Mesothelial cell of epicardium (in vitro differentiated cells): Measurements from ENCODE around the gene TEX50. TPM values are rescaled to one million over a fixed set of nuclear protein-coding genes. Genes with fewer than 3 reads are reported as not detected.
"Not testable (repeated sequence)": the region's sequence is repeated elsewhere in the genome, so short reads cannot be mapped to it uniquely, and the experiment has no call there.

Experiments
- DNase-seq, 2 experiments: peaks; one replicate each; pipeline ENCODE4 v3.0.0; 2021; ENCODE audit warnings: low spot score in 2 of 2; ENCODE audit not compliant: unreplicated experiment in 2 of 2
- H3K27ac Mint-ChIP-seq: 2 replicates; pipeline ENCODE4 v1.8.0; 2021; ENCODE audit warnings: mixed read lengths
- H3K27me3 Mint-ChIP-seq: 2 replicates; pipeline ENCODE4 v1.8.0; 2021; ENCODE audit warnings: low read depth, mixed read lengths
- H3K36me3 Mint-ChIP-seq: 2 replicates; pipeline ENCODE4 v1.8.0; 2021; ENCODE audit warnings: mixed read lengths
- H3K4me1 Mint-ChIP-seq: 2 replicates; pipeline ENCODE4 v1.8.0; 2021; ENCODE audit warnings: mixed read lengths
- H3K4me3 Mint-ChIP-seq: 2 replicates; pipeline ENCODE4 v1.8.0; 2021; ENCODE audit warnings: mild to moderate bottlenecking, moderate library complexity, mixed read lengths
- H3K9me3 Mint-ChIP-seq: 2 replicates; pipeline ENCODE4 v1.8.0; 2021; ENCODE audit warnings: mixed read lengths
- CTCF ChIP-seq: fragments of 200-600 bp; sonication (generic); IDR thresholded peaks from one replicate; pipeline ENCODE4 v1.5.0; 2021; ENCODE audit warnings: antibody characterized with exemption; ENCODE audit not compliant: unreplicated experiment
- total RNA-seq: library from RNA; stranded (reverse); gene quantifications from 3 replicates; pipeline ENCODE4 v1.2.1, GENCODE V29; 2021

TEX50 gene
- total RNA-seq, 1 donor from 2014 or later, result not detected

GRCh38 chr1:173608503-173609216 is 26.5 kb upstream of the TEX50 start:
- no peak for TF ChIP-seq CTCF
- no peak for DNase-seq
- Mint-ChIP-seq H3K36me3 (no peaks in the 10 kb centered on the region), H3K27me3 (no peaks in the 10 kb centered on the region), H3K4me1 (peaks cover 3% of the 10 kb centered on the region), H3K27ac (no peak overlapping the region), H3K4me3 (no peak overlapping the region), H3K9me3 (peaks cover 23% of the 10 kb centered on the region)

- peaks cover 20% of the 10 kb centered on the region for H3K9me3 Mint-ChIP-seq
Observed at GRCh38 chr1:173613086-173613485, 22.1 kb upstream of the TEX50 start.

GRCh38 chr1:173616859-173617258 is 18.3 kb upstream of the TEX50 start:
- H3K9me3 Mint-ChIP-seq, result peaks cover 37% of the 10 kb centered on the region
- H3K27me3 Mint-ChIP-seq, result no peaks in the 10 kb centered on the region
- DNase-seq, result no peak
- H3K36me3 Mint-ChIP-seq, result peaks cover 8% of the 10 kb centered on the region
- no peak overlapping the region for H3K27ac Mint-ChIP-seq
- H3K4me3 Mint-ChIP-seq, result no peak overlapping the region
- TF ChIP-seq CTCF, result no peak
- H3K4me1 Mint-ChIP-seq, result no peaks in the 10 kb centered on the region

More at GRCh38 chr1:173613086-173613485, 22.1 kb upstream of the TEX50 start:
- DNase-seq, H3K4me3 Mint-ChIP-seq, H3K36me3 Mint-ChIP-seq, H3K27me3 Mint-ChIP-seq, H3K4me1 Mint-ChIP-seq, H3K27ac Mint-ChIP-seq: not testable (repeated sequence)

- Mint-ChIP-seq H3K27ac (no peak overlapping the region), H3K4me3 (no peak overlapping the region), H3K27me3 (no peaks in the 10 kb centered on the region), H3K36me3 (no peaks in the 10 kb centered on the region), H3K4me1 (no peaks in the 10 kb centered on the region), H3K9me3 (peaks cover 22% of the 10 kb centered on the region)
- no peak for TF ChIP-seq CTCF
- DNase-seq, result no peak
Observed at GRCh38 chr1:173627269-173627668, 7.9 kb upstream of the TEX50 start.

- Mint-ChIP-seq H3K4me3 (no peak overlapping the region), H3K27me3 (no peaks in the 10 kb centered on the region), H3K36me3 (no peaks in the 10 kb centered on the region), H3K9me3 (peaks cover 30% of the 10 kb centered on the region), H3K27ac (no peak overlapping the region), H3K4me1 (no peaks in the 10 kb centered on the region)
- DNase-seq, result no peak
- no peak for TF ChIP-seq CTCF
Observed at GRCh38 chr1:173628888-173629287, 6.2 kb upstream of the TEX50 start.

- H3K27me3 Mint-ChIP-seq, H3K27ac Mint-ChIP-seq, H3K36me3 Mint-ChIP-seq, H3K4me1 Mint-ChIP-seq, H3K4me3 Mint-ChIP-seq, DNase-seq: not testable (repeated sequence)
- H3K9me3 Mint-ChIP-seq, result peaks cover 25% of the 10 kb centered on the region
Observed at GRCh38 chr1:173637236-173638042, 2.3 kb downstream of the TEX50 start.
